ENCODE results near the gene RHOT2.

DNA sequence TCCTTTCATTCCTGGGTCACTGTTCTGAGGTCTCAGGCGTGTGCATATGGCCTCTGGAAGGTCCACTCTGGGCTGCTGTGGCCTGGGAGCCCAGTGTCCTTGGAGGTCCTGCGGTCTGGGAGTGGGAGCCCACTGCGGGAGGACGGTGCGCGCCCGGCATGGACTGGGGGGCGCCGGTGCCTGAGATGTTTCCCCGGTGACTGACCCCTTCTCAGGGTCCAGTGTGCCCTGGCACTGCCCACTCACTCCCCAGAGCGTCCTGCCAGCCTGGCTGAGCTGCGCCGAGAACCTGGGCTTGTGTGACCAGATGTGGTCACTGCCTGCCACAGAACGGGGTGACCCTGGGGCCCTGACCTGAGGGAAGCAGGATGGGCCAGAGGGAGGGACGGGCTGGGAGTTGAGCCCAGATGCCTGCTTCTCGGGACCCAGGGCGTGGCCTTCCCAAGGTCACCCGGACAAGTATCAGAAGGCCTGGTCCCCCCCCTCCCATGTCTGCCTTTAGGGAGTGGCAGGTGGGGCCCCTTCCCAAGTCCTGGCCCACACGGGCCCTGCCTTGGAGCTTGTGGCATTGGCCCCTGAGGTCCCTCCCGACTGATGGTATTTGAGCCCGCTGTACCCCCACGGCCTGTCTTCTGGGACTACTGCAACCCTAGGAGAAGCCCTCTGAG, 6.4 kb downstream of the RHOT2 start:
- no peak for TF ChIP-seq EP300 (IDR thresholded peaks at IDR 0.05)
- TF ChIP-seq, protein P1, sequence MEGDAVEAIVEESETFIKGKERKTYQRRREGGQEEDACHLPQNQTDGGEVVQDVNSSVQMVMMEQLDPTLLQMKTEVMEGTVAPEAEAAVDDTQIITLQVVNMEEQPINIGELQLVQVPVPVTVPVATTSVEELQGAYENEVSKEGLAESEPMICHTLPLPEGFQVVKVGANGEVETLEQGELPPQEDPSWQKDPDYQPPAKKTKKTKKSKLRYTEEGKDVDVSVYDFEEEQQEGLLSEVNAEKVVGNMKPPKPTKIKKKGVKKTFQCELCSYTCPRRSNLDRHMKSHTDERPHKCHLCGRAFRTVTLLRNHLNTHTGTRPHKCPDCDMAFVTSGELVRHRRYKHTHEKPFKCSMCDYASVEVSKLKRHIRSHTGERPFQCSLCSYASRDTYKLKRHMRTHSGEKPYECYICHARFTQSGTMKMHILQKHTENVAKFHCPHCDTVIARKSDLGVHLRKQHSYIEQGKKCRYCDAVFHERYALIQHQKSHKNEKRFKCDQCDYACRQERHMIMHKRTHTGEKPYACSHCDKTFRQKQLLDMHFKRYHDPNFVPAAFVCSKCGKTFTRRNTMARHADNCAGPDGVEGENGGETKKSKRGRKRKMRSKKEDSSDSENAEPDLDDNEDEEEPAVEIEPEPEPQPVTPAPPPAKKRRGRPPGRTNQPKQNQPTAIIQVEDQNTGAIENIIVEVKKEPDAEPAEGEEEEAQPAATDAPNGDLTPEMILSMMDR (IDR thresholded peaks at IDR 0.05): no peak
